ENCODE results near the gene KCTD2.

DNA sequence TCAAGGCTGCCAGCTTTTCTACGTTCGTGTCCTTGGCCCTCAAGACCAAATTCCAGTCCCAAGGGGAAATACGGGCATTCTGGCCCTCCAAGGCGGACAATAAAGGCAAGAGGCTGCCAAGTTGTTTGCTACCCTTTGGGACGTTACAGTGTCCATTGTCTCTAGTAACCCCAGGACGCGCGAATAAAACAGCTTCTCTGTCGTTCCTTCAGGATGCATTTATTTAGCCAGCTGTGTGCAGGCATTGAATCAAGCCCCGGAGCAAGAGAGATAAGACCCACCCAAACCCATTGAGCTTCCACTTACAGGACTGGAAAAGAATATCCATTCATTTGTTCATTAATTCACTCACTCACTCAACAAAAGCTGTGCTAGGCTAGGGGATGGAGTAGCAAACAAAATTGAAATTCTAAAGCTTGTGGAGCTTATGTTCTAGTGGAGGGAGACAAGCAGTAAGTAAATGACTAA is 33.9 kb upstream of the KCTD2 start:
- TF ChIP-seq, protein P1, sequence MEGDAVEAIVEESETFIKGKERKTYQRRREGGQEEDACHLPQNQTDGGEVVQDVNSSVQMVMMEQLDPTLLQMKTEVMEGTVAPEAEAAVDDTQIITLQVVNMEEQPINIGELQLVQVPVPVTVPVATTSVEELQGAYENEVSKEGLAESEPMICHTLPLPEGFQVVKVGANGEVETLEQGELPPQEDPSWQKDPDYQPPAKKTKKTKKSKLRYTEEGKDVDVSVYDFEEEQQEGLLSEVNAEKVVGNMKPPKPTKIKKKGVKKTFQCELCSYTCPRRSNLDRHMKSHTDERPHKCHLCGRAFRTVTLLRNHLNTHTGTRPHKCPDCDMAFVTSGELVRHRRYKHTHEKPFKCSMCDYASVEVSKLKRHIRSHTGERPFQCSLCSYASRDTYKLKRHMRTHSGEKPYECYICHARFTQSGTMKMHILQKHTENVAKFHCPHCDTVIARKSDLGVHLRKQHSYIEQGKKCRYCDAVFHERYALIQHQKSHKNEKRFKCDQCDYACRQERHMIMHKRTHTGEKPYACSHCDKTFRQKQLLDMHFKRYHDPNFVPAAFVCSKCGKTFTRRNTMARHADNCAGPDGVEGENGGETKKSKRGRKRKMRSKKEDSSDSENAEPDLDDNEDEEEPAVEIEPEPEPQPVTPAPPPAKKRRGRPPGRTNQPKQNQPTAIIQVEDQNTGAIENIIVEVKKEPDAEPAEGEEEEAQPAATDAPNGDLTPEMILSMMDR (IDR thresholded peaks at IDR 0.05; ENCODE audit: insufficient read depth, low read length, poor library complexity, severe bottlenecking): no peak
- no peak for TF ChIP-seq EZH2phosphoT487 (conservative IDR thresholded peaks at IDR 0.05; ENCODE audit: low read length)
